Small intestine (tissue), 7 donors: ENCODE data around the gene SLC44A2. TPM values are rescaled to one million over a fixed set of nuclear protein-coding genes. Genes with fewer than 3 reads are reported as not detected.
A peak's percentile ranks its signal among the peaks of the same experiment; 100 is the strongest.

Experiments
- DNase-seq, 2 donors: peaks; one replicate each; pipeline versions ENCODE4 v3.0.0 to v3.0.0-alpha.2; 2013
- FAIRE-seq: peaks from 2 replicates; lab custom pipeline; 2012; peaks lifted over from hg19 to GRCh38; lab: Jason Lieb, UNC
- H3K27ac ChIP-seq, 3 donors: one replicate each; pipeline ENCODE4 v1.5.1; 2013; ENCODE audit warnings: low read length in 2 of 3, mild to moderate bottlenecking in 2 of 3, control low read depth in 1 of 3, inconsistent platforms in 1 of 3, low read depth in 1 of 3, moderate library complexity in 1 of 3
- H3K27me3 ChIP-seq, 3 donors: one replicate each; pipeline ENCODE4 v1.6.1; 2013; ENCODE audit warnings: low read length in 3 of 3, inconsistent platforms in 1 of 3; ENCODE audit not compliant: control insufficient read depth in 3 of 3, insufficient read depth in 3 of 3
- H3K36me3 ChIP-seq, 3 donors: one replicate each; pipeline ENCODE4 v1.6.1; 2013; ENCODE audit warnings: low read length in 3 of 3, inconsistent platforms in 1 of 3, low read depth in 1 of 3, mild to moderate bottlenecking in 1 of 3, moderate library complexity in 1 of 3; ENCODE audit not compliant: control insufficient read depth in 3 of 3, insufficient read depth in 2 of 3
- H3K4me1 ChIP-seq, 3 donors: one replicate each; pipeline ENCODE4 v1.6.1; 2013; ENCODE audit warnings: low read length in 2 of 3, inconsistent platforms in 1 of 3, low read depth in 1 of 3, mild to moderate bottlenecking in 1 of 3, moderate library complexity in 1 of 3; ENCODE audit not compliant: control insufficient read depth in 3 of 3, insufficient read depth in 2 of 3
- H3K4me3 ChIP-seq, 3 donors: one replicate each; pipeline ENCODE4 v1.5.1; 2013; ENCODE audit warnings: low read length in 3 of 3, control low read depth in 1 of 3, inconsistent platforms in 1 of 3, low read depth in 1 of 3, mild to moderate bottlenecking in 1 of 3, moderate library complexity in 1 of 3
- H3K9me3 ChIP-seq, 2 donors: one replicate each; pipeline ENCODE4 v1.6.1; 2013; ENCODE audit warnings: low read depth in 1 of 2, low read length in 1 of 2; ENCODE audit not compliant: control insufficient read depth in 2 of 2, insufficient read depth in 1 of 2
- WGBS, 3 donors: extraction: QIAGEN DNeasy Blood & Tissue Kit; methylation state at CpG; one replicate each; pipeline ENCODE4 v1.1.7; 2013; 5-methylcytosine and 5-hydroxymethylcytosine counted together
- polyA plus RNA-seq, 4 donors: library from polyadenylated mRNA; stranded (reverse) in 3 of 4; unstranded in 1 of 4; fragments of 200-250 nt in 3 of 4; fragments of 120-200 nt in 1 of 4; gene quantifications; one replicate each; pipeline versions ENCODE4 v1.2.1 to v1.2.3, GENCODE V29; 2013
- donor health status: healthy with polysubstance abuse.
- donor health status: control.
- donor health status: control.
- donor health status: Bipolar disorder and iron deficiency.
- donor health status: healthy.

SLC44A2 gene
- polyA plus RNA-seq, 4 donors, result 5.7 to 41.6 (median 19.0) TPM

DNA sequence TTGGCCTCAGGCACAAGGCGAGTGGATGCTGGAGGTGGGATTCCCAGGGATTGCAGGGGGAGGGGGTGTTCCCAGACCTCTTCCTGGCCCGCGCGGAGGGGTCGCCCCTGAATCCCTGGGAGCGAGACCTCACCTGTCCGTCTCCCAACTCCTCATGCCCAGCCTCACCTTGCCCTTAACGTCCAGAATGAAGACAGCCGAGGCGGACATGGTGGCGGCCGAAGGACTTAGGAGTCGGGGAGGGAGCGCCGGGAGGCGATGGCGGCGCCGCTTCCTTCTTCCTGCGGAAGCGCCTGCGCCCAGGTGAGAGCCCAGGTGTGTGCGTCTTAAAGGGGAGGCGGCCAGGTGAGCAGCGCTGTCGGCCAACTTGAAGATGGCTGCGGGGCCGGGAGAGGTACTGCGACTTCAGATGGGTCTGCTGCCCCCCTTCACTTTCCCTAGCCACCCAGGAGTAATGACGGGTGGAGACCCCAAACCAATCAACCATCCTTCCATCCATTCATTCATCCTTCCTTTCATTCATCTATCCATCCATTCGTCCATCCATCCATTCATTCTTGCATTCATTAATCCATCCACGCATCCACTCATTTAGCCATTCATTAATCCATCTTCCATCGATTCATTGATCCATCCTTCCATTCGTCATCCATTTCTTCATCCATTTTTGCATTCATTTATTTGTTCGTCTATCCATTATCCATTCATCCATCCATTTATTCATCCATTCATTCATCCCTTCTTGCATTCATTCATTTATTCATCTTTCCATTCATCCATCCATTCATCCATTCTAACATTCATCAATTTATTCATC, 38.1 kb upstream of the SLC44A2 start, which contains the start of gene AP1M2:
Gene AP1M2, minus strand, starts transcription at position 291 of the 817 bp plus-strand sequence. Its CDS starts 81 bp downstream, at position 210.
- peak within 1 kb of the TSS; percentile 41 to 77 (median 76) for H3K4me3 ChIP-seq
- H3K27ac ChIP-seq, result peak within 1 kb of the TSS; percentile 36 to 55 (median 53)
- H3K36me3 ChIP-seq, result peaks cover 0 to 18% (median 4%) of the 10 kb centered on the region in 3 donors
- no peaks in the 10 kb centered on the region for H3K4me1 ChIP-seq
- DNase-seq (peak; percentile 76 to 83), FAIRE-seq (no peak)
- H3K9me3 ChIP-seq, result no peaks in the 10 kb centered on the region
- H3K27me3 ChIP-seq, result peaks cover 0 to 5% (median 0%) of the 10 kb centered on the region in 3 donors
- WGBS, 3 donors, result 10 to 28% (median 20%) methylated on average over 31 to 35 of the region's 35 CpGs

DNA sequence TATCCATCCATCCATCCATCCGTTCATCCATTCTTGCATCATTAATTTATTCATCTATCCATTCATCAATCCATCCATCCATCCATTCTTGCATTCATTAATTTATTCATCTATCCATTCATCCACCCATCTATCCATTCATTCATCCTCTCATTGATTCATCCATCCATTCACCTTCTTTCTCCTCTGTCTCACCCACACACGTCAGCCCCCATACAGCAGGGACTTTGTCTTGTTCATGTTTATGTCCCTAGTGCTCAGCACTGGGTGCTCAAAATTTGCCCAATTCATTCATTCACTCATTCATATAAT, 37.6 kb upstream of the SLC44A2 start:
- Histone ChIP-seq H3K36me3 (peaks cover 0 to 15% (median 4%) of the 10 kb centered on the region in 3 donors), H3K9me3 (no peaks in the 10 kb centered on the region), H3K4me1 (no peaks in the 10 kb centered on the region), H3K27me3 (peaks cover 0 to 5% (median 0%) of the 10 kb centered on the region in 3 donors), H3K27ac (no peak overlapping the region), H3K4me3 (no peak overlapping the region)
- FAIRE-seq (no peak), DNase-seq (no peak)
- WGBS, 3 donors, result 89 to 93% (median 92%) methylated on average over 2 of the region's 2 CpGs

DNA sequence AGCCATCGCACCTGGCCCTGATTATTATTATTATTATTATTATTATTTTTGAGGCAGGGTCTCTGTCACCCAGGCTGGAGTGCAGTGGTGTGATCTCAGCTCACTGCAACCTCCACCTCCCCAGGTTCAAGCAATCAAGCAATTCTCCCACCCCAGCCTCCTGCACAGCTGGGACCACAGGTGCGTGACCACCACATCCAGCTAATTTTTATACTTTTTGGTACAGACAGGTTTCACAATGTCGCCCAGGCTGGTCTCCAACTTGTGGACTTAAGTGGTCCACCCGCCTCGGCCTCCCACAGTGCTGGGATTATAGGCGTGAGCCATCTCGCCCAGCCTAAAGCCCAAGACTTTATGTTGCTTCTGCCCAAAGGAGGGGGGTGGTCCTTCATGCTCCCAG, 32.2 kb upstream of the SLC44A2 start:
- H3K27me3 ChIP-seq, result no peaks in the 10 kb centered on the region
- no peak overlapping the region for H3K4me3 ChIP-seq
- no peak overlapping the region for H3K27ac ChIP-seq
- no peaks in the 10 kb centered on the region for H3K9me3 ChIP-seq
- H3K4me1 ChIP-seq, result no peaks in the 10 kb centered on the region
- WGBS, 3 donors, result 94 to 96% (median 96%) methylated on average over 7 of the region's 7 CpGs
- DNase-seq (no peak), FAIRE-seq (no peak)
- H3K36me3 ChIP-seq, result no peaks in the 10 kb centered on the region

DNA sequence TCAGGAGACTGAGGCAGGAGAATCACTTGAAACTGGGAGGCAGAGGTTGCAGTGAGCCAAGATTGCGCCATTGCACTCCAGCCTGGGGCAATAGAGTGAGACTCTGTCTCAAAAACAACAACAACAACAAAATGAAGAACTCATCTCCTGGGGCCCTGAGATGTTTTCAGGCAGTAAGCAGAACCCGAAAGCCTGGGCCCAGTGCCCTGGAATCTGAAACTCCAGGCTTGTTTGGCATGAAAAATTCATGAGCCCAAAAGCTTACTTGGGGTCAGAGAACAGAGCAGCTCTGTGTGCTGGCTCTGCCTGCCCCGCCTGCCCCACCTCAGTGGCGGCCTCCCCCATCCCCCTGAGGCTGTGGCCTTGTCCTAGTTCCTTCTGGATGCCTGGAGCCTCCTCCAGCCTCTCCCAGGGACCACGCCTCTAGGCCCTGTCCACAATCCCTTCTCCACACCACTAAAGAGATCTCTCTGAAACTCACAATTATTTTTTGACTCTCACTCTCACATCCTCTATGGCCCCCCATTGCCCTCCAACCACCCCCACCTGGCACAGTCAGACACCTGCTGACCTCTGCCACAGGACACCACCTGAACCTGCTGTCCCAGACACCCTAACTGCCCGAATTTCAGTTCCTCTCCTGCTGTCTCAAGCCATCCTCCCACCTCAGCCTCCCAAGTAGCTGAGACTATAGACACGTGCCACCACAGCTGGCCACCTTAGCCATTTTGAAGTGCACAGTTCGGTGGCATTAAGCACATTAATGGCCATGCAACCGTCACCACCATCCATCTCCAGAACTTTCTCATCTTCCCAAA, 31.3 kb upstream of the SLC44A2 start:
- 59 to 73% (median 66%) methylated on average over 9 of the region's 9 CpGs for WGBS, 3 donors
- H3K27ac ChIP-seq, result peak overlapping the region in 1 of 3 donors; percentile 49

DNA sequence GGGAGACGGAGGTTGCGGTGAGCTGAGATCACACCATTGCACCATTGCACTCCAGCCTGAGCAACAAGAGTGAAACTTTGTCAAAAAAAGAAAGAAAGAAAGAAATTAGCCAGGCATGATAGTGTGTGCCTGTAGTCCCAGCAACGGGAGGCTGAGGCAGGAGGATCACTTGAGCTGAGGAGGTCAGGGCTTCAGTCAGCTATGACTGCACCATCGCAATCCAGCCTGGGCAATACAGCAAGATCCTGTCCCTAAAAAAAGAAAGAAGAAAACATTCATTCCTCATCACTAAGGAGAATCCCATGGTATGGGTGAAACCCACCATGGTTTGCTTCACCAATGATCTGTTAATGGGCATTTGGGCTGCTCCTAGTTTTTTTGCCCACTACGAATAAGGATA, 25.2 kb upstream of the SLC44A2 start:
- FAIRE-seq (no peak), DNase-seq (no peak)
- 95% methylated on average over 5 of the region's 5 CpGs for WGBS, 3 donors
- H3K27ac ChIP-seq, result no peak overlapping the region
- H3K36me3 ChIP-seq, result no peaks in the 10 kb centered on the region
- peaks cover 0 to 21% (median 0%) of the 10 kb centered on the region in 3 donors for H3K27me3 ChIP-seq
- H3K9me3 ChIP-seq, result peaks cover 0 to 7% of the 10 kb centered on the region in 2 donors
- H3K4me3 ChIP-seq, result no peak overlapping the region
- peaks cover 0 to 11% (median 1%) of the 10 kb centered on the region in 3 donors for H3K4me1 ChIP-seq

More for the DNA sequence above, 31.3 kb upstream of the SLC44A2 start:
- H3K4me3 ChIP-seq, result no peak overlapping the region
- no peaks in the 10 kb centered on the region for H3K4me1 ChIP-seq
- DNase-seq, result no peak
- no peaks in the 10 kb centered on the region for H3K36me3 ChIP-seq
- no peak for FAIRE-seq
- no peaks in the 10 kb centered on the region for H3K27me3 ChIP-seq
- H3K9me3 ChIP-seq, result no peaks in the 10 kb centered on the region

DNA sequence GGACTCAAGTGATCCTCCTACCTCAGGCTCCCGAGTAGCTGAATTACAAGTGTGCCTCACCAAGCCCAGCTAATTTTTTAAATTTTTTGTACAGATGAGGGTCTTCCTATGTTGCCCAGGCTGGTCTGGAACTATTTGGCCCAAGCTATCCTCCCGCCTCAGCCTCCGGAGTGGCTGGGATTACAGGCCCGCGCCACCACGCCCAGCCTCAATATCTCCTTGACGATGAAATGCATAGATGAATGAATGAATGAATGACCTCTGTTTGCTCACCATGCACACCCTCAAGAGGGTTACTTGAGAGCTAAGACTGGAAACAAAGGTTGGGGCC, 23.4 kb upstream of the SLC44A2 start:
- H3K9me3 ChIP-seq, result peaks cover 0 to 7% of the 10 kb centered on the region in 2 donors
- peaks cover 0 to 11% (median 1%) of the 10 kb centered on the region in 3 donors for H3K4me1 ChIP-seq
- WGBS, 3 donors, result 24 to 26% (median 24%) methylated on average over 7 of the region's 7 CpGs
- FAIRE-seq (no peak), DNase-seq (no peak)
- no peaks in the 10 kb centered on the region for H3K36me3 ChIP-seq
- no peak overlapping the region for H3K27ac ChIP-seq
- peaks cover 0 to 21% (median 0%) of the 10 kb centered on the region in 3 donors for H3K27me3 ChIP-seq
- peak overlapping the region in 1 of 3 donors; percentile 11 for H3K4me3 ChIP-seq

DNA sequence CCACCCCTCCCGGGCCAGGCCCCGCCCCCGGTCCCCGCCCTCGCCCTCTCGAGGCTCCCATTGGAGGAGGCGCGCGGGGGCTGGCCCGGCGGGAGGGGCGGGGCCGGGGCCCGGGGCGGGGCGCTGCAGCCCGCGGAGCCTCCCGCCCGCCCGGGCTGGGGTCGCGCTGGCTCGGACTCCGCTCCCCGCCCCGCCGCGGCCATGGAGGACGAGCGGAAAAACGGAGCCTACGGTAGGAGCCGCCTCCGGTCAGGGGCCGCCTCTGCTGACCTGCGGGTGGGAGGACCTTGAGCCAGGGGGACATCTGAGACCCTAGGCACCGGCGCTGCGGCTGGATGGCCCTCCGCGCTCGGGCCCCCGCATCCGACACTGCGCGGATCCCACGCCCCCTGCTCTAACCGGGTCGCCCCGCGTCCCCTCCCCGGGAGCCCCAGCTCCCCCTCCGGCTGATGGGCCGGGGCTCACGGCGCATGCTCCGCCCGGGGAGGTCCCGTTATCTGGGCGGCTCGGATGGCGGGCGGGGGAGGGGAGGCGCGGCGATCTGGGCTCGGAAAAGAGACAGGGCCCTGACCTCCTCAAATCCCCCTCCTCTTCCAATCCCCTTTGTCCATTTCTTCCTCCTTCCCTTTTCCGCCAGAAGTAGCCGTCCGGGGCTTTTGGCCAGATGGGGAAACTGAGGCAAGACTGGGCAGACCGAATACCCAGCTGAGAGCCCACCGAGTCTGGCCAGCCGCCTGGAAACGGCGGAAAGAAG, 22.8 kb upstream of the SLC44A2 start:
- FAIRE-seq, result no peak
- Histone ChIP-seq H3K4me3 (peak overlapping the region; percentile 73 to 95 (median 82)), H3K27ac (peak overlapping the region; percentile 71 to 98 (median 73)), H3K4me1 (peaks cover 0 to 11% (median 1%) of the 10 kb centered on the region in 3 donors), H3K9me3 (peaks cover 0 to 7% of the 10 kb centered on the region in 2 donors), H3K36me3 (no peaks in the 10 kb centered on the region), H3K27me3 (peaks cover 0 to 21% (median 0%) of the 10 kb centered on the region in 3 donors)
- 1 to 2% (median 1%) methylated on average over 40 to 76 of the region's 76 CpGs for WGBS, 3 donors
- DNase-seq, result peak; percentile 70 to 82
